Gastrocnemius medialis (tissue), 4 donors: ENCODE measurements around the gene MFAP2. TPM values are rescaled to one million over a fixed set of nuclear protein-coding genes. Genes with fewer than 3 reads are reported as not detected.

ENCODE experiments used
- ATAC-seq, 2 donors: fragments of 150-250 bp; one replicate each; pipeline ENCODE4 v1.9.1; 2016
- DNase-seq, 2 donors: peaks; one replicate each; pipeline ENCODE4 v3.0.0-alpha.2; 2019
- H3K27ac ChIP-seq, 4 donors: fragments of 200-600 bp; sonication (generic); 1 replicate in 1 of 4; 2 replicates in 3 of 4; pipeline ENCODE4 v1.5.1; 2016 to 2018; ENCODE audit warnings: mild to moderate bottlenecking in 2 of 4, moderate library complexity in 1 of 4
- H3K27me3 ChIP-seq, 3 donors: fragments of 200-600 bp; sonication (generic) in 2 of 3; 1 replicate in 1 of 3; 2 replicates in 2 of 3; pipeline versions ENCODE4 v1.5.1 to v1.6.0; 2016 to 2019; ENCODE audit warnings: mild to moderate bottlenecking in 1 of 3, moderate library complexity in 1 of 3
- H3K36me3 ChIP-seq, 2 donors: fragments of 200-600 bp; sonication (generic) in 1 of 2; one replicate each; pipeline ENCODE4 v1.5.1; 2017 to 2018
- H3K4me1 ChIP-seq, 2 donors: fragments of 200-600 bp; sonication (generic) in 1 of 2; one replicate each; pipeline ENCODE4 v1.5.1; 2016 to 2017; ENCODE audit warnings: mild to moderate bottlenecking in 2 of 2
- H3K4me3 ChIP-seq, 4 donors: fragments of 200-600 bp; sonication (generic) in 3 of 4; 1 replicate in 1 of 4; 2 replicates in 3 of 4; pipeline ENCODE4 v1.5.1; 2016 to 2019; ENCODE audit warnings: mild to moderate bottlenecking in 2 of 4
- H3K9me3 ChIP-seq, 3 donors: fragments of 200-600 bp; sonication (generic) in 2 of 3; 1 replicate in 1 of 3; 2 replicates in 2 of 3; pipeline ENCODE4 v1.5.1; 2016 to 2019
- CTCF ChIP-seq, 5 experiments: fragments of 450-650 bp in 3 of 5; fragments of 200-600 bp in 2 of 5; sonication (generic) in 2 of 5; IDR thresholded peaks in 4 of 5; conservative IDR thresholded peaks in 1 of 5; 1 replicate in 4 of 5; 2 replicates in 1 of 5; pipeline ENCODE4 v1.5.1; 2016 to 2019; ENCODE audit warnings: antibody characterized with exemption in 5 of 5, mild to moderate bottlenecking in 3 of 5, moderate library complexity in 3 of 5
- POLR2A ChIP-seq, 2 donors: fragments of 450-650 bp; IDR thresholded peaks; one replicate each; pipeline ENCODE4 v1.6.1; 2017; ENCODE audit warnings: antibody characterized with exemption in 2 of 2, mild to moderate bottlenecking in 2 of 2, moderate library complexity in 2 of 2
- in situ Hi-C, 4 donors: fragments of 200-750 bp; cut with MboI; loops; one replicate each; pipeline versions ENCODE4 v1.15.0 to v1.8.0; 2017; ENCODE audit warnings: low sequenced_read_pairs in 4 of 4
- intact Hi-C: fragments of 100-400 bp; cut with DNase I; formaldehyde crosslinking; loops from one replicate; pipeline ENCODE4 v1.15.1; 2023; ENCODE audit warnings: low total_unique reads
- total RNA-seq, 4 donors: library from RNA; depleted of rRNA; stranded (reverse); fragments of >200 nt; gene quantifications; one replicate each; pipeline versions ENCODE4 v1.1.0 to v1.2.3, GENCODE V29; 2016

The MFAP2 gene
- total RNA-seq, 4 donors from 2014 or later: 0.34 to 1.8 (median 0.36) TPM; not detected in 1

- Histone ChIP-seq H3K4me1 (peaks cover 0 to 9% of the 10 kb centered on the region in 2 donors), H3K9me3 (no peaks in the 10 kb centered on the region), H3K27ac (no peak overlapping the region), H3K27me3 (no peaks in the 10 kb centered on the region), H3K36me3 (peaks cover 0 to under 1% of the 10 kb centered on the region in 2 donors), H3K4me3 (no peak overlapping the region)
- DNase-seq (no peak), ATAC-seq (no peak)
- in situ Hi-C loops (no loop called here), intact Hi-C loops (no loop called here)
- TF ChIP-seq CTCF (IDR thresholded peaks at IDR 0.05 in 4 of 5, conservative IDR thresholded peaks at IDR 0.05 in 1 of 5): no peak
- no peak for TF ChIP-seq POLR2A (IDR thresholded peaks at IDR 0.05)
Observed at GRCh38 chr1:16924919-16925477, 55.4 kb downstream of the MFAP2 start.

Other genes with a start within 250 kb of the MFAP2 start
- under 1 TPM in 1 of 4 donors, not detected in 3; under 0.01 TPM for gene RNU1-4, start 240.1 kb downstream of the MFAP2 start, total RNA-seq
- under 1 TPM in 1 of 4 donors, not detected in 3; under 0.01 TPM for gene RNU1-2, start 84.6 kb downstream of the MFAP2 start, total RNA-seq
- gene CROCC, start 58.7 kb downstream of the MFAP2 start, total RNA-seq: 1 to 10 TPM; 3.0 to 8.0 (median 5.3) TPM
- gene ATP13A2, start 31.3 kb upstream of the MFAP2 start, total RNA-seq: 10 to 100 TPM; 17.9 to 37.0 (median 26.8) TPM
- 100 to 1,000 TPM; 238 to 405 (median 328) TPM for gene SDHB, start 73.4 kb upstream of the MFAP2 start, total RNA-seq
- 100 to 1,000 TPM; 156 to 176 (median 171) TPM for gene PADI2, start 138.8 kb upstream of the MFAP2 start, total RNA-seq
- not detected for gene PADI1, start 224.5 kb upstream of the MFAP2 start, total RNA-seq